HG03442 (cell line): ENCODE data around the gene CAPG.
A peak's percentile ranks its signal among the peaks of the same experiment; 100 is the strongest.
"Not testable (repeated sequence)": the region's sequence is repeated elsewhere in the genome, so short reads cannot be mapped to it uniquely, and the experiment has no call there.

Source experiments
- ATAC-seq: cut with Tn5 transposase; IDR thresholded peaks from one replicate; pipeline ENCODE4 v1.9.1; 2021; ENCODE audit warnings: mild to moderate bottlenecking, moderate library complexity; ENCODE audit not compliant: unreplicated experiment

Gene CAPG

DNA sequence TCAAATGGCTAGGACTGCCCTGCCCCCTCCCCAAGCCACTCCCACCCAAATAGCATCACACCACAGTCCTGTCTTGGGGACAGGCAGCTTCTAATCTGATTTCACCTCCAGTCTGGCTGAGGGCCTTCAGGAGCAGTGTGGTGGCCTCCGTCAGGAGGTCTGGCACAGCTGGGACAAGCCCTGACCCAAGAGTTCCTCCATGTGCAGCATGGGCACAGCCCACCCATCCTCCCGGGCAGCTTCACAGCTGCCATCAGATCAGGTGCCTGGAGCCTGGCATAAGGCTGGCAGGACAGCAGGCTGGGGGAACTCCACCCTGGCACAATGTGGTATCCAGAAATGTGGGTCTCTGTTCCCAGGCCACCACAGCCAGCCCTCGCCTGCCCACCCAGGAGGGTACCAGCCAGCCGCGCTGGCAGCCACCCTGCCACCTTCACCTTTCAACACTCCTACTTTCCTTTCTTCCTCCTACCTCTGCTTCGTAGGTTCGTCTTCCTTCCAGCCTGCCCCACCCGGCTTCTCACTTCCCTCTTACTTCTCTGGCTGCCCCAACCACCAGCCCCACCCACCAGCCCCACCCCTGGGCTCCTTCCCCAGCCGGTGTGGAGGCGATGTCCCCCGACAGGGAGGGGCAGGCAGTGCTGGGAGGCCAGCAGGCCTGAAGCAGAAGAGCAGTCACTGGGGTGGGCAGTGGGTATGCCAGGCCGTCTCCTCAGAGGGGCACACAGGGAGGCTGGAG is at the start of gene CAPG:
TSS of gene CAPG (minus strand) at position 522 of the 739 bp plus-strand sequence. CDS start 8,221 bp downstream, outside the sequence.
- peak; percentile 49 for ATAC-seq

- no peak for ATAC-seq
Observed at GRCh38 chr2:85459771-85460170, 49.6 kb upstream of the CAPG start.

DNA sequence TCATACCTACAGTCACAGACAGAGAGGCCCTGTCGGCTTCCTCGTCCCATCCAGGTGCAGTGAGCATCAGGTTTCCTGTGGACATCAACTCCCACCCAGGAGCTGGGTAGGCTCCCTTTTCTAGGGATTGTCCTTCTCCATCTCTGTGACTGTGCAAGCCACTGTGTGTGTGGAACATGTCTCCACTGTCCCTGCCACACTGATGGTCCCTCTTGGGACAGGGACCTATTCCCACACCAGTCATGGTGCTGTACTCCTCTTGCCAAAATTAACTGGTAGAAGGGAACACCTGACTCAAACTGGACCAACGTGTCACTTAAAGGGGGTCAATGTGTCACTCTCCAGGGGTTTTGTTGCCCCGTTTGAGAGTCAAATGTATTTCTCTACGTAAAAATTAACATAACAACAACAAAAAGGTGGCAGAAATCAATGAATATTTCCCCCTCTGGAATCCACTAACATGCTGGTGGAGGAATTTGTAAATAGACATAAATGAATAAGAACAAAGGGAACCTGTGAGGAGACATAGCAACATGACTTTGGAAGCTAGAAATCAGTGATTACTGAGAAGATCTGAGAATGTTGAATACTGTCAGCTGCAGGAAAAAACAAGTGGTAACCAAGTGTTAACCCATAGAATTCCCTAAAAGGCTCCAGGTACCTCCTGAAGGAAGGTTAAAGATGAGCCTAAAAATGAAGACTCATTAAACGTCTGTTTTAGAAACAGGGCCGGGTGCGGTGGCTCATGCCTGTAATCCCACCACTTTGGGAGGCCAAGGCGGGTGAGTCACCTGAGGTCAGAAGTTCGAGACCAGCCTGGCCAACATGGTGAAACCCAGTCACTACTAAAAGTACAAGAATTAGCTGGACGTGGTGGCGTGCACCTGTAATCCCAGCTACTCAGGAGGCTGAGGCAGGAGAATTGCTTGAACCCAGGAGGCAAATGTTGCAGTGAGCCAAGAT is 48.7 kb upstream of the CAPG start:
- no peak for ATAC-seq

- no peak for ATAC-seq
Observed at GRCh38 chr2:85457877-85458316, 47.7 kb upstream of the CAPG start.

DNA sequence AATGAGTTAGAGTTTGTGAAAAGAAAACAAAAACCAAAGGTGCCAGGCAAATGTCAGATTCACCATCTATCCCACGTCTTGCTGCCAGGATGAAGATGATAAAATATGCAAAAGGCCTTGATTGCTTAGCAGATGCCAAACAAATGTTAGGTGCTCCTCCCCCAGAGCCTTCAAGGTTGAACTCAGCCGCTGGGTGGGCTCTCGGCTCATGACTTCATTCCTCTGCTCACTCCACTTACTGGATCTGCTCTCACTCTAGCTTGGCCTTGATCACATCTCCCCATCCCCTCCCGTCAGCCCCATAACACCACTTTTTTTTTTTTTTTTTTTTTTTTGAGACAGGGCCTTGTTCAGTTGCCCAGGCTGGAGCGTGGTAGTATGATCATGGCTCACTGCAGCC is 46.9 kb upstream of the CAPG start:
- ATAC-seq, result no peak

DNA sequence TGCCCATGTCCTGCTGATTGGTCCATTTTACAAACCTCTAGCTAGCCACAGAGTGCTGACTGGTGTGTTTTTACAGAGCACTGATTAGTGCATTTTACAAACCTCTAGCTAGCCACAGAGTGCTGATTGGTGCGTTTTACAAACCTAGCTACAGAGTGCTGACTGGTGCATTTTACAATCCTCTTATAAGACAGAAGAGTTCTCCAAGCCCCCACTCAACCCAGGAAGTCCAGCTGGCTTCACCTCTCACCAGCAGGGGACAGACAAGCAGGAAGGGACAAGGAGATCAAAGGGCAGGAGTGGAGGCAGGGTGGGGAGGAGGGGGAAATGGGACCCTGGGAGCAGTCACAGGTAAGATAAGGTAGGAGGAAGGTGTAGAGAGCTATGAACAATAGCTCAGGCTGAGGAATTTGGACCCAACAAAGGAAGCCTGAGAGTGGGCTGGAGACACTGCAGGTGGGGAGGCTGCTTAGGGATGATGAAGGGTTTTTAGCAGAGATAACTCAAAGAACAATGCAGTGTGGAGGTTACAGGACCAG is 45.5 kb upstream of the CAPG start:
- no peak for ATAC-seq

DNA sequence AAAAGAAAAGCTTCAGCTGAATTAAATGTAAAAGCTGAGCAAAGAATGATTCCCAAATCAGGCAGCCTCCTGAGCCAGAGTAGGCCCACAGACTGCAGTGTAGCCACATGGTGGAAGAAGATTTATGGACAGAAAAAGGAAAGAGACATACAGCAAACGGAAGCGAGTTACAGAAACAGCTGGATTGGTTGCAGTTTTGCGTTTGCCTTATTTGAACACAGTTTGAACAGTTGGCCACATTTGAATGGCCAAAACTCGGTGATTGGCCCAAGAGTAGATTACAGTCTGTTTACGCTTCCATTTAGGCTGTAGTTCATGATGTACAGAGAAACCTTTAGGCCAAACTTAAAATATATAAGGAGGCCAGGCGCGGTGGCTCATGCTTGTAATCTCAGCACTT is 43.4 kb upstream of the CAPG start:
- ATAC-seq, result no peak

- ATAC-seq, result no peak
Observed at GRCh38 chr2:85452237-85452636, 42.1 kb upstream of the CAPG start.

- ATAC-seq, result no peak
Observed at GRCh38 chr2:85449214-85449588, 39.0 kb upstream of the CAPG start.

DNA sequence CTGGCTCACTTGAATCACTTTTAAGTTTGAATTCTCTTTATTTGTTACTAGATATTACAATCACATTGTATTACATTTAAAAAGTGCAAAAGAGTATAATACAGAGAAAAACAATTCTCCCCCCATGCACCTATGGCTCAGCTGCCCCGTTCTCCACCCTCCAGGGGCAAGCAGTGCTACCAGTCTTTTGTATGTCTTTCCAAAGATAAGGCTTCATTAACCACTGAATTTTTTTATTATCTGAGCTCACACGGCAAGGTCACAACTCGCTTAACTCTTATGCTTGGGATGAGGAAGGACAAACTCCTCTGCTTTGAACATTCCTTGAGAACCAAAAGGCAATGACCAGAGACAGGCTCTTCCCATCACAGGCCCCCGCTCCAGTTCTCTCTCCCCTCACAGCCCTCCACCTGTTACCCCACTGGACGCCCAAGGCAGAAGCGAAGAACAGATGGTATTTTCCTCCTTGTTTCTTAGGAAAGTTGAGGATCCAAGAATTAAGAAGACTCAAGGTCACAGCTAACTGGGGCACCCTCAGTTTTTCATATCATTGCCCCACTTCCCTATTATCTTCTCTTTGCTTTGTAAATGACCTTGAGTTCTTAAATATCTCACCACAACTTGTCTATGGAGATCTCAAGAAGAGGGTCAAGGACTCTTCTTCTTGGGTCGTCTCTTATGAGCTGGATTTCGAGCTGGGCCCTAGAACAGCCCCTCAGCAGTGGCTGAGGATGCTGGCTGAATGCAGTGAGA is 38.5 kb upstream of the CAPG start:
- ATAC-seq, result no peak

- no peak for ATAC-seq
Observed at GRCh38 chr2:85447222-85447585, 37.0 kb upstream of the CAPG start.

GRCh38 chr2:85446296-85447221 is 36.4 kb upstream of the CAPG start:
- no peak for ATAC-seq

GRCh38 chr2:85445316-85446295 is 35.4 kb upstream of the CAPG start:
- no peak for ATAC-seq

- no peak for ATAC-seq
Observed at GRCh38 chr2:85444629-85445172, 34.5 kb upstream of the CAPG start.

GRCh38 chr2:85441864-85442263 is 31.7 kb upstream of the CAPG start:
- ATAC-seq, result no peak

DNA sequence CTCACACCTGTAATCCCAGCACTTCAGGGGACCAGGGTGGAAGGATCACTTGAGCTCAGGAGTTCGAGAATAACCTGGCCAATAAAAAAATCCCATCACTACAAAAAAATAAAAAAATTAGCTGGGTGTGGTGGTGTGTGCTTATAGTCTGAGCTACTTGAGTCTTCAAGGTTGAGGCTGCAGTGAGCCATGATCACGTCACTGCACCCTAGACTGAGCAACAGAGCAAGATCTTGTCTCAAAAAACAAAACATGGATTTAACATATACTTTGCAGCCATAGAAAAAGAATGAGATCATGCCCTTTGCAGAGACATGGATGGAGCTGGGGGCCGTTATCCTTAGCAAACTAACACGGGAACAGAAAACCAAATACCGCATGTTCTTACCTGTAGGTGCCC is 30.6 kb upstream of the CAPG start:
- ATAC-seq, result no peak

GRCh38 chr2:85439986-85440385 is 29.8 kb upstream of the CAPG start:
- ATAC-seq, result no peak

GRCh38 chr2:85439569-85439968 is 29.4 kb upstream of the CAPG start:
- not testable (repeated sequence) for ATAC-seq
